GM12878 (cell line): ENCODE measurements around the gene RAPGEF3. TPM values are rescaled to one million over a fixed set of nuclear protein-coding genes. Genes with fewer than 3 reads are reported as not detected.

Source experiments
- ATAC-seq: fragments of 200-7000 bp; cut with Tn5 transposase; 3 replicates; pipeline ENCODE4 v1.9.1; 2020; ENCODE audit warnings: mild to moderate bottlenecking, moderate library complexity
- BruUV-seq: library from RNA; stranded (reverse); fragments of 400-500 nt; replicated peaks from 2 replicates; lab custom pipeline; 2021; lab: Mats Ljungman, UMichigan
- CTCF ChIA-PET: fragments of 300-600 bp; sonication (Branson Sonifier 250); formaldehyde crosslinking; extraction: SDS; loops from one replicate; lab custom pipeline; 2021; ENCODE audit warnings: inconsistent platforms; lab: Yijun Ruan, JAX
- POLR2A ChIA-PET: fragments of 350-600 bp; formaldehyde crosslinking; extraction: SDS; loops from one replicate; lab custom pipeline; 2021; ENCODE audit warnings: inconsistent platforms; lab: Charles Lee
- RAD21 ChIA-PET: fragments of 300-600 bp; sonication (Branson Sonifier 250); formaldehyde crosslinking; loops from one replicate; lab custom pipeline; 2023; ENCODE audit warnings: antibody characterized with exemption; ENCODE audit not compliant: unreplicated experiment; lab: Charles Lee
- SMC1A ChIA-PET: fragments of 300-600 bp; sonication (Branson Sonifier 250); formaldehyde crosslinking; loops from one replicate; lab custom pipeline; 2023; ENCODE audit not compliant: unreplicated experiment, uncharacterized antibody; lab: Charles Lee
- DNase-seq: peaks from one replicate; pipeline ENCODE4 v3.0.0-alpha.2; 2011; ENCODE audit warnings: low read depth, low spot score
- FAIRE-seq: peaks from 3 replicates; lab custom pipeline; 2011; peaks lifted over from hg19 to GRCh38; lab: Jason Lieb, UNC
- H2AFZ ChIP-seq: 2 replicates; pipeline ENCODE4 v1.6.0; 2011; ENCODE audit warnings: low read depth, low read length, control low read depth; ENCODE audit not compliant: control insufficient read depth
- H3K27ac ChIP-seq: 2 replicates; pipeline ENCODE4 v1.5.1; 2011; ENCODE audit warnings: control low read depth; ENCODE audit not compliant: control insufficient read depth, insufficient read depth
- H3K27me3 ChIP-seq, 2 experiments: replicated peaks in 1 of 2; 2 replicates each; pipeline versions ENCODE4 v1.6.0 to v1.6.1; 2011; ENCODE audit warnings: low read length in 1 of 2; ENCODE audit not compliant: control insufficient read depth in 2 of 2, insufficient read depth in 2 of 2
- H3K36me3 ChIP-seq, 2 experiments: 2 replicates each; pipeline ENCODE4 v1.5.1; 2011; ENCODE audit warnings: low read length in 1 of 2; ENCODE audit not compliant: control insufficient read depth in 2 of 2, insufficient read depth in 2 of 2
- H3K4me1 ChIP-seq: 2 replicates; pipeline ENCODE4 v1.6.1; 2011; ENCODE audit warnings: mild to moderate bottlenecking, low read length, moderate library complexity, mixed read lengths; ENCODE audit not compliant: control insufficient read depth, insufficient read depth
- H3K4me2 ChIP-seq: 2 replicates; pipeline ENCODE4 v1.6.0; 2011; ENCODE audit warnings: control low read depth; ENCODE audit not compliant: control insufficient read depth, insufficient read depth
- H3K4me3 ChIP-seq: fragments of 200-600 bp; sonication (generic); 2 replicates; pipeline ENCODE4 v1.5.1; 2016
- H3K79me2 ChIP-seq: 2 replicates; pipeline ENCODE4 v1.6.0; 2011; ENCODE audit warnings: low read length; ENCODE audit not compliant: control insufficient read depth, insufficient read depth
- H3K9ac ChIP-seq: 2 replicates; pipeline ENCODE4 v1.8.0; 2011; ENCODE audit warnings: low read length, control low read depth, mixed read lengths; ENCODE audit not compliant: control insufficient read depth, insufficient read depth
- H3K9me3 ChIP-seq: replicated peaks from 3 replicates; pipeline ENCODE4 v1.5.1; 2011; ENCODE audit warnings: mild to moderate bottlenecking, low read length; ENCODE audit not compliant: control insufficient read depth, insufficient read depth
- H4K20me1 ChIP-seq: 2 replicates; pipeline ENCODE4 v1.6.0; 2011; ENCODE audit not compliant: control insufficient read depth, insufficient read depth
- CHD4 ChIP-seq: fragments of 200-600 bp; sonication (generic); IDR thresholded peaks from 2 replicates; pipeline ENCODE4 v1.6.1; 2016; ENCODE audit warnings: mild to moderate bottlenecking
- FOS ChIP-seq: IDR thresholded peaks from 3 replicates; pipeline ENCODE4 v1.6.1; 2011; ENCODE audit warnings: borderline replicate concordance; ENCODE audit not compliant: insufficient read length; ENCODE audit errors: extremely low read depth
- JUNB ChIP-seq: IDR thresholded peaks from 2 replicates; pipeline ENCODE4 v1.6.1; 2016; ENCODE audit warnings: antibody characterized with exemption, mild to moderate bottlenecking
- LARP7 ChIP-seq: fragments of 450-650 bp; IDR thresholded peaks from 2 replicates; pipeline ENCODE4 v1.6.1; 2017; ENCODE audit warnings: mild to moderate bottlenecking
- RAD21 ChIP-seq: IDR thresholded peaks from 2 replicates; pipeline ENCODE4 v1.6.1; 2011; ENCODE audit warnings: mild to moderate bottlenecking, low read depth, low read length, moderate library complexity; ENCODE audit not compliant: insufficient read depth
- RAD51 ChIP-seq: fragments of 450-650 bp; IDR thresholded peaks from 2 replicates; pipeline ENCODE4 v1.6.1; 2016; ENCODE audit warnings: moderate library complexity, mild to moderate bottlenecking, inconsistent platforms
- RFX5 ChIP-seq: IDR thresholded peaks from 2 replicates; pipeline ENCODE4 v1.6.1; 2011; ENCODE audit warnings: low read depth, low read length, improper control_type of control experiment
- RUNX3 ChIP-seq: IDR thresholded peaks from 2 replicates; pipeline ENCODE4 v1.6.1; 2012; ENCODE audit warnings: low read length, inconsistent platforms
- SMAD1 ChIP-seq: fragments of 450-650 bp; IDR thresholded peaks from 2 replicates; pipeline ENCODE4 v1.6.1; 2018; ENCODE audit warnings: mild to moderate bottlenecking, low read depth; ENCODE audit not compliant: partially characterized antibody
- SMARCA5 ChIP-seq: fragments of 450-650 bp; IDR thresholded peaks from 2 replicates; pipeline ENCODE4 v1.6.1; 2017; ENCODE audit warnings: mild to moderate bottlenecking
- SUPT20H ChIP-seq: IDR thresholded peaks from 2 replicates; pipeline ENCODE4 v1.6.1; 2011; ENCODE audit warnings: low read depth, mild to moderate bottlenecking, low read length, moderate library complexity, borderline replicate concordance; ENCODE audit not compliant: control insufficient read depth
- SUZ12 ChIP-seq: fragments of 200-600 bp; sonication (generic); IDR thresholded peaks from one replicate; pipeline ENCODE4 v1.6.1; 2018; ENCODE audit warnings: antibody characterized with exemption, mild to moderate bottlenecking; ENCODE audit not compliant: unreplicated experiment
- YBX1 ChIP-seq: fragments of 450-650 bp; IDR thresholded peaks from 2 replicates; pipeline ENCODE4 v1.6.1; 2016; ENCODE audit warnings: antibody characterized with exemption
- ZNF274 ChIP-seq: IDR thresholded peaks from one replicate; pipeline ENCODE4 v1.8.0; 2011; ENCODE audit not compliant: insufficient read length, insufficient read depth
- WGBS: methylation state at CpG from one replicate; pipeline ENCODE4 v1.1.6; 2016; ENCODE audit warnings: low lambda C conversion rate; ENCODE audit not compliant: insufficient replicate concordance, insufficient coverage; ENCODE audit errors: missing lambda C conversion rate; 5-methylcytosine and 5-hydroxymethylcytosine counted together
- in situ Hi-C: fragments of 300-500 bp; cut with MboI; formaldehyde crosslinking; loops from 9 replicates; pipeline ENCODE4 v1.14.3; 2018; ENCODE audit warnings: mixed read lengths
- intact Hi-C: fragments of 100-400 bp; cut with micrococcal nuclease; formaldehyde crosslinking; loops from one replicate; pipeline ENCODE4 v1.14.2; 2022; ENCODE audit not compliant: unreplicated experiment
- polyA plus RNA-seq, 11 experiments: library from polyadenylated mRNA; depleted of rRNA in 4 of 11; unstranded in 6 of 11; stranded (reverse) in 5 of 11; fragments of >200 nt; fragmentation: Nextera tagmentation in 4 of 11; fragmentation: Illumina TruSeq in 1 of 11; extraction: Ambion mirVana in 4 of 11; extraction: Trizol in 1 of 11; gene quantifications; 1 replicate in 1 of 11; 2 replicates in 10 of 11; pipeline versions ENCODE4 v1.2.1 to v1.2.3, GENCODE V29; 2011 to 2016; ENCODE audit warnings: inconsistent platforms in 2 of 11, missing spikeins in 2 of 11, low read depth in 1 of 11
- total RNA-seq, 4 experiments: library from RNA; depleted of rRNA in 3 of 4; stranded (reverse); fragments of >200 nt in 3 of 4; fragmentation: Illumina TruSeq in 1 of 4; extraction: Trizol in 1 of 4; gene quantifications; 2 replicates each; pipeline versions ENCODE4 v1.2.1 to v1.2.3, GENCODE V29; 2013 to 2021
- TF ChIP-seq, protein P1 (sequence below): IDR thresholded peaks from 2 replicates; pipeline ENCODE4 v1.6.1; 2011; ENCODE audit warnings: mild to moderate bottlenecking, low read depth, low read length, moderate library complexity; ENCODE audit not compliant: insufficient replicate concordance
- TF ChIP-seq, protein P2 (sequence below): IDR thresholded peaks from 2 replicates; pipeline ENCODE4 v1.6.1; 2011; ENCODE audit warnings: borderline replicate concordance, low read depth, mild to moderate bottlenecking, moderate library complexity, mixed read lengths, low read length; ENCODE audit not compliant: insufficient read depth; ENCODE audit errors: extremely low read length
- TF ChIP-seq, protein P3 (sequence below): IDR thresholded peaks from 2 replicates; pipeline ENCODE4 v1.6.1; 2011; ENCODE audit warnings: borderline replicate concordance, low read depth, mild to moderate bottlenecking, moderate library complexity, low read length; ENCODE audit not compliant: insufficient read depth, poor library complexity, severe bottlenecking

RAPGEF3 gene
- total and polyA plus RNA-seq, 10 of the 15 experiments (the other 5 are each of a cell fraction or from before 2014, with no cell fraction given), result 0.02 to 0.92 (median 0.31) TPM; not detected in 2

DNA sequence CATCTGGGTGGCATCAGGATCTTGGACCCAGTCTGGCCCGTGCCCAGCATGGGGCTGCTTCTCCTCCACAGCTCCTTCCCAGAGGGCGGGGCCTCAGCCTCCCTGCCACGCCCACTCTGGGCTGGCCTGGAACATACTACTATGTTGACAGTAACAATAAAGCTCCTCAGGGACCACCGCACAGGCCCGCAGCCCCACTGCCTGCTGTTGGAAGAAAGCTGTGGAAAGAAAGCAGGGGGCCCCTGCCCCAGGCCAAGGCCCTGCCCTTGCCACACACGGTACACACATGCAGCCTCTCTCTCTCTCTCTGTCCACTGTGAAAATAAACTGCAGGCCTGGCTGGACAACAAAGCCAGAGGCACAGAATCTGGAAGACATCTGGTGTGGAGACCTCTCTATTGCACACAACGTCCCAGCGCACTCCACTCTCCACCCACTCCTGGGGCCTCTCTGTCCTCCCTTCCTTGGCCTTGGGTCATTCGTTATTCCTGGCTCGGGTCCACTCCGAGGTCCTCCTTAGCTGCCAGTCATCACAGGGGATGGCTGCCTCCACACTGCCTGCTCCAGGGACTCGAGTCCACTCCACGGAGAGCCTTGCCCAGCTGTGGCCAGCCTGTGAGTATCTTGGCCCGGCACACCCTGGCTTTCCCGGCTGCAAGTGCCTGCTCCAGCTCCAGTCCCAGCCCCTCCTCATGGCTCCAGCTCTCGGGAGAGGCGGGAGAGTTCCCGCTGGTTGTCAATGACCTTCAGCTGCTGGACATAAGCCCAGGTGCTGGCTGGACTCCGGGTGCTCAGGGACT lies 21.6 kb downstream of the RAPGEF3 start:
- CTCF ChIA-PET, result interaction anchor here (1.5 to 2.5 kb wide), 3 partner anchors 17 to 22 kb away, joined by 3 to 10 read pairs (median 3); no protein-coding TSS in a partner anchor
- 65% methylated on average over 19 of the region's 19 CpGs for WGBS
- TF ChIP-seq RFX5, result no peak
- TF ChIP-seq FOS, result no peak
- no peak for TF ChIP-seq SUZ12
- TF ChIP-seq, protein P1, sequence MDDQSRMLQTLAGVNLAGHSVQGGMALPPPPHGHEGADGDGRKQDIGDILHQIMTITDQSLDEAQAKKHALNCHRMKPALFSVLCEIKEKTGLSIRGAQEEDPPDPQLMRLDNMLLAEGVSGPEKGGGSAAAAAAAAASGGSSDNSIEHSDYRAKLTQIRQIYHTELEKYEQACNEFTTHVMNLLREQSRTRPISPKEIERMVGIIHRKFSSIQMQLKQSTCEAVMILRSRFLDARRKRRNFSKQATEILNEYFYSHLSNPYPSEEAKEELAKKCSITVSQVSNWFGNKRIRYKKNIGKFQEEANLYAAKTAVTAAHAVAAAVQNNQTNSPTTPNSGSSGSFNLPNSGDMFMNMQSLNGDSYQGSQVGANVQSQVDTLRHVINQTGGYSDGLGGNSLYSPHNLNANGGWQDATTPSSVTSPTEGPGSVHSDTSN, result no peak
- no peak for TF ChIP-seq YBX1
- TF ChIP-seq, protein P2, sequence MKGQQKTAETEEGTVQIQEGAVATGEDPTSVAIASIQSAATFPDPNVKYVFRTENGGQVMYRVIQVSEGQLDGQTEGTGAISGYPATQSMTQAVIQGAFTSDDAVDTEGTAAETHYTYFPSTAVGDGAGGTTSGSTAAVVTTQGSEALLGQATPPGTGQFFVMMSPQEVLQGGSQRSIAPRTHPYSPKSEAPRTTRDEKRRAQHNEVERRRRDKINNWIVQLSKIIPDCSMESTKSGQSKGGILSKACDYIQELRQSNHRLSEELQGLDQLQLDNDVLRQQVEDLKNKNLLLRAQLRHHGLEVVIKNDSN, result no peak
- no peak for TF ChIP-seq LARP7
- no peak for TF ChIP-seq RUNX3
- no peak for TF ChIP-seq SMARCA5
- no peak for TF ChIP-seq SUPT20H
- TF ChIP-seq RAD51, result no peak
- no peak for TF ChIP-seq SMAD1
- TF ChIP-seq JUNB, result no peak
- TF ChIP-seq, protein P3, sequence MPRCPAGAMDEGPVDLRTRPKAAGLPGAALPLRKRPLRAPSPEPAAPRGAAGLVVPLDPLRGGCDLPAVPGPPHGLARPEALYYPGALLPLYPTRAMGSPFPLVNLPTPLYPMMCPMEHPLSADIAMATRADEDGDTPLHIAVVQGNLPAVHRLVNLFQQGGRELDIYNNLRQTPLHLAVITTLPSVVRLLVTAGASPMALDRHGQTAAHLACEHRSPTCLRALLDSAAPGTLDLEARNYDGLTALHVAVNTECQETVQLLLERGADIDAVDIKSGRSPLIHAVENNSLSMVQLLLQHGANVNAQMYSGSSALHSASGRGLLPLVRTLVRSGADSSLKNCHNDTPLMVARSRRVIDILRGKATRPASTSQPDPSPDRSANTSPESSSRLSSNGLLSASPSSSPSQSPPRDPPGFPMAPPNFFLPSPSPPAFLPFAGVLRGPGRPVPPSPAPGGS, result no peak
- no peak for TF ChIP-seq RAD21
- no peak for TF ChIP-seq CHD4
- no peak for TF ChIP-seq ZNF274

More for the DNA sequence above, 21.6 kb downstream of the RAPGEF3 start:
- H3K27ac ChIP-seq, result no peak overlapping the region
- ChIA-PET POLR2A (interaction anchor here (1.1 kb wide), 1 partner anchor 27 kb away, joined by 3 read pairs; no protein-coding TSS in a partner anchor), SMC1A (interaction anchor here (0.7 to 1.5 kb wide), 3 partner anchors 12 to 40 kb away, joined by 3 to 5 read pairs (median 3); partner anchors contain the start of gene ENDOU), RAD21 (interaction anchor here (0.6 to 1.8 kb wide), 2 partner anchors 30 to 33 kb away, joined by 3 to 8 read pairs; no protein-coding TSS in a partner anchor)
- FAIRE-seq (no peak), DNase-seq (no peak), ATAC-seq (no peak)
- H3K4me2 ChIP-seq, result no peak overlapping the region
- no peak overlapping the region for H3K4me3 ChIP-seq
- no peaks in the 10 kb centered on the region for H3K9me3 ChIP-seq
- in situ Hi-C loops, result no loop called here
- intact Hi-C loops, result no loop called here
- BruUV-seq, result no TSS peak
- H3K9ac ChIP-seq, result no peak overlapping the region
- H4K20me1 ChIP-seq, result no peaks in the 10 kb centered on the region
- no peaks in the 10 kb centered on the region for H3K79me2 ChIP-seq
- H3K27me3 ChIP-seq, result no peaks in the 10 kb centered on the region
- no peaks in the 10 kb centered on the region for H3K36me3 ChIP-seq
- no peak overlapping the region for H2AFZ ChIP-seq
- peaks cover 25% of the 10 kb centered on the region for H3K4me1 ChIP-seq
